MM.1S (cell line): Measurements from ENCODE around the gene CD46.

ENCODE experiments used
- DNase-seq: peaks from one replicate; pipeline ENCODE4 v3.0.0-alpha.2; 2015
- H2AFZ ChIP-seq: fragments of 300-600 bp; sonication (generic); 2 replicates; pipeline ENCODE4 v1.6.0; 2016; ENCODE audit warnings: antibody characterized with exemption, low read length
- H3F3A ChIP-seq: fragments of 300-600 bp; sonication (generic); 2 replicates; pipeline ENCODE4 v1.6.1; 2016; ENCODE audit warnings: mild to moderate bottlenecking, antibody characterized with exemption, low read length, moderate library complexity, mixed read lengths; ENCODE audit not compliant: insufficient read depth
- H3K27ac ChIP-seq: fragments of 300-600 bp; sonication (generic); 2 replicates; pipeline ENCODE4 v1.5.1; 2016; ENCODE audit warnings: mild to moderate bottlenecking, low read length
- H3K27me3 ChIP-seq: fragments of 300-600 bp; sonication (generic); replicated peaks from 2 replicates; pipeline ENCODE4 v1.6.0; 2016; ENCODE audit warnings: low read length; ENCODE audit not compliant: insufficient read depth
- H3K36me3 ChIP-seq: fragments of 300-600 bp; sonication (generic); replicated peaks from 2 replicates; pipeline ENCODE4 v1.6.1; 2016; ENCODE audit warnings: mild to moderate bottlenecking, low read length, mixed read lengths; ENCODE audit not compliant: insufficient read depth
- H3K4me1 ChIP-seq: fragments of 300-600 bp; sonication (generic); 2 replicates; pipeline ENCODE4 v1.6.1; 2016; ENCODE audit warnings: low read length, mixed read lengths
- H3K4me2 ChIP-seq: fragments of 300-600 bp; sonication (generic); 2 replicates; pipeline ENCODE4 v1.6.0; 2016; ENCODE audit warnings: low read depth, low read length
- H3K4me3 ChIP-seq: fragments of 300-600 bp; sonication (generic); 2 replicates; pipeline ENCODE4 v1.5.1; 2016; ENCODE audit warnings: low read length, mixed read lengths
- H3K79me2 ChIP-seq: fragments of 300-600 bp; sonication (generic); 2 replicates; pipeline ENCODE4 v1.6.1; 2016; ENCODE audit warnings: mixed run types, low read length, mixed read lengths
- H3K9ac ChIP-seq: fragments of 300-600 bp; sonication (generic); 2 replicates; pipeline ENCODE4 v1.6.1; 2016; ENCODE audit warnings: low read length, mixed read lengths
- H3K9me2 ChIP-seq: fragments of 300-600 bp; sonication (generic); replicated peaks from 2 replicates; pipeline ENCODE4 v1.6.1; 2016; ENCODE audit warnings: mild to moderate bottlenecking, low read length, mixed read lengths; ENCODE audit not compliant: insufficient read depth
- H3K9me3 ChIP-seq: fragments of 300-600 bp; sonication (generic); replicated peaks from 2 replicates; pipeline ENCODE4 v1.6.1; 2016; ENCODE audit warnings: mild to moderate bottlenecking, low read length, mixed read lengths; ENCODE audit not compliant: insufficient read depth
- H4K20me1 ChIP-seq: fragments of 300-600 bp; sonication (generic); 2 replicates; pipeline ENCODE4 v1.6.1; 2016; ENCODE audit warnings: mild to moderate bottlenecking, low read length, moderate library complexity, mixed read lengths; ENCODE audit not compliant: insufficient read depth
- EZH2 ChIP-seq: fragments of 300-600 bp; sonication (generic); optimal IDR thresholded peaks from 2 replicates; pipeline ENCODE3; 2017; ENCODE audit warnings: low read depth, mild to moderate bottlenecking, antibody characterized with exemption, low read length, mixed read lengths
- EZH2phosphoT487 ChIP-seq: fragments of 300-600 bp; sonication (generic); IDR thresholded peaks from 2 replicates; pipeline ENCODE4 v1.6.1; 2018; ENCODE audit warnings: antibody characterized with exemption, low read length
- TF ChIP-seq, protein P1 (sequence below): fragments of 300-600 bp; sonication (generic); IDR thresholded peaks from 2 replicates; pipeline ENCODE4 v1.5.1; 2016; ENCODE audit warnings: antibody characterized with exemption, low read length, mixed read lengths

CD46 gene

DNA sequence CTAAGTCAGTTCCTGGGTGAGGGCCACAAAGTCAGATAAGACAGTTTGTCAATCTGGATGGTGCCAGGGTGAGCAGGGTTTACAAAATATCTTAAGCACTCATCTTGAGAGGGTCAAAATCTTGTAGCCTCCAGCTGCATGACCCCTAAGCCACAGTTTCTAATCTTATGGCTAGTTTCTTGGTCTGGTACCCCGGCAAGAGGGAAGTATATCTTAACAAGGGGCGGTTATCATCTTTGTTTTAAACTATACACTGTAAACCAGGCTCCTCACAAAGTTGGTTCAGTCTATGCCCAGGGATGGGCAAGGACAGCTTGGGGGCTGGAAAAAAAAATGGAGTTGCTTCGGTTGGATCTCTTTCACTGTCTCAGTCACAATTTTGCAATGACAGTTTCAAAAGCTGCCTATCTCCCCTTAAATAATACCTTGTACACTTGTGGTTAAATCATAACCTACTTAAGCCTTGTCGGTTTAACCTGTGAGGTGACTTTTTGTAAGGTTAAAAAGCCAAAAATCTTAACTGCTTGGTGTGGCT, 7.8 kb upstream of the CD46 start:
- Histone ChIP-seq H3K79me2 (no peaks in the 10 kb centered on the region), H3F3A (peaks cover 12% of the 10 kb centered on the region), H3K9me2 (no peaks in the 10 kb centered on the region), H3K4me2 (no peak overlapping the region), H3K36me3 (no peaks in the 10 kb centered on the region), H3K27me3 (no peaks in the 10 kb centered on the region), H3K27ac (no peak overlapping the region), H3K4me3 (no peak overlapping the region), H2AFZ (no peak overlapping the region), H3K4me1 (peaks cover 31% of the 10 kb centered on the region), H3K9ac (no peak overlapping the region), H4K20me1 (no peaks in the 10 kb centered on the region), H3K9me3 (no peaks in the 10 kb centered on the region)
- DNase-seq: no peak
- TF ChIP-seq EZH2phosphoT487 (no peak), EZH2 (no peak)
- TF ChIP-seq, protein P1, sequence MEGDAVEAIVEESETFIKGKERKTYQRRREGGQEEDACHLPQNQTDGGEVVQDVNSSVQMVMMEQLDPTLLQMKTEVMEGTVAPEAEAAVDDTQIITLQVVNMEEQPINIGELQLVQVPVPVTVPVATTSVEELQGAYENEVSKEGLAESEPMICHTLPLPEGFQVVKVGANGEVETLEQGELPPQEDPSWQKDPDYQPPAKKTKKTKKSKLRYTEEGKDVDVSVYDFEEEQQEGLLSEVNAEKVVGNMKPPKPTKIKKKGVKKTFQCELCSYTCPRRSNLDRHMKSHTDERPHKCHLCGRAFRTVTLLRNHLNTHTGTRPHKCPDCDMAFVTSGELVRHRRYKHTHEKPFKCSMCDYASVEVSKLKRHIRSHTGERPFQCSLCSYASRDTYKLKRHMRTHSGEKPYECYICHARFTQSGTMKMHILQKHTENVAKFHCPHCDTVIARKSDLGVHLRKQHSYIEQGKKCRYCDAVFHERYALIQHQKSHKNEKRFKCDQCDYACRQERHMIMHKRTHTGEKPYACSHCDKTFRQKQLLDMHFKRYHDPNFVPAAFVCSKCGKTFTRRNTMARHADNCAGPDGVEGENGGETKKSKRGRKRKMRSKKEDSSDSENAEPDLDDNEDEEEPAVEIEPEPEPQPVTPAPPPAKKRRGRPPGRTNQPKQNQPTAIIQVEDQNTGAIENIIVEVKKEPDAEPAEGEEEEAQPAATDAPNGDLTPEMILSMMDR: no peak

DNA sequence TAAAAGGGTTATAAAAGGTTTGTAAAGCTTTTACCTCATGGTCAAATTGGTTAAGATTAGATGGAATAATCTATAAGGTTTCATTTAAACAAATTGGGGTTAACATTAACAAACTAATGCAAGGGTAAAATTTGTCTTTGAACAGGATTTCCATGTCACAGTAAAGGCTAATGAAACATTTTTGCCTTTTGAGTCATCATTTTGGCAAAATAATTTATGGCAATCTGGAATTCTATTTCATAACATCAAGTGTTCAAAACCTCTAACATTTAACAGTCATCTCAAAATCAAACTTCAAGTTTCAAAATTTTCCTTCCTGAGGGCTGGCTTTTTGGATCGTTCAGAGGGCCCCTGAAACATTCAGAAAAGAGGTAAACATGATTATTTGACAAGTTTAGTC, 6.6 kb upstream of the CD46 start:
- Histone ChIP-seq H4K20me1 (no peaks in the 10 kb centered on the region), H3K9ac (no peak overlapping the region), H2AFZ (no peak overlapping the region), H3K4me1 (peaks cover 43% of the 10 kb centered on the region), H3K4me2 (peak overlapping the region; percentile 27; the same call in 1 of the 2 replicates), H3F3A (peaks cover 24% of the 10 kb centered on the region), H3K27me3 (no peaks in the 10 kb centered on the region), H3K4me3 (no peak overlapping the region), H3K9me3 (no peaks in the 10 kb centered on the region), H3K36me3 (no peaks in the 10 kb centered on the region), H3K27ac (peak overlapping the region; percentile 31; the same call in 1 of the 2 replicates), H3K79me2 (no peaks in the 10 kb centered on the region), H3K9me2 (no peaks in the 10 kb centered on the region)
- no peak for DNase-seq
- TF ChIP-seq, protein P1: no peak
- TF ChIP-seq EZH2phosphoT487 (no peak), EZH2 (no peak)

GRCh38 chr1:207745839-207746767, 5.8 kb upstream of the CD46 start:
- Histone ChIP-seq H3F3A (peaks cover 27% of the 10 kb centered on the region), H3K9me2 (no peaks in the 10 kb centered on the region), H3K4me3 (peak overlapping the region; percentile 5; the same call in 1 of the 2 replicates), H4K20me1 (no peaks in the 10 kb centered on the region), H3K36me3 (no peaks in the 10 kb centered on the region), H3K27me3 (no peaks in the 10 kb centered on the region), H3K9me3 (no peaks in the 10 kb centered on the region), H2AFZ (0 out of 2 replicates have a peak overlapping the region, but pooled peaks have one; percentile 19), H3K4me2 (peak overlapping the region; percentile 27; the same call in 1 of the 2 replicates), H3K9ac (peak overlapping the region; percentile 1; the same call in 1 of the 2 replicates), H3K4me1 (peaks cover 51% of the 10 kb centered on the region), H3K27ac (peak overlapping the region; percentile 31; the same call in 1 of the 2 replicates), H3K79me2 (peaks cover 4% of the 10 kb centered on the region; the same call in 1 of the 2 replicates)
- TF ChIP-seq EZH2phosphoT487: no peak
- TF ChIP-seq, protein P1: no peak
- TF ChIP-seq EZH2: no peak
- DNase-seq: peak; percentile 51
